OCI-LY7 (cell line): Measurements from ENCODE around the gene C20orf96.
A peak's percentile ranks its signal among the peaks of the same experiment; 100 is the strongest.

ENCODE experiments used
- CTCF ChIP-seq: fragments of 200-600 bp; sonication (generic); conservative IDR thresholded peaks from 2 replicates; pipeline ENCODE4 v1.5.1; 2014; ENCODE audit warnings: mild to moderate bottlenecking, antibody characterized with exemption, low read length, moderate library complexity, mixed read lengths
- EZH2phosphoT487 ChIP-seq: fragments of 200-600 bp; sonication (generic); IDR thresholded peaks from 2 replicates; pipeline ENCODE4 v1.6.1; 2018; ENCODE audit warnings: low read depth, borderline replicate concordance, mild to moderate bottlenecking, mixed run types, antibody characterized with exemption, low read length, moderate library complexity, mixed read lengths

GRCh38 chr20:324177-325044, 33.9 kb upstream of the C20orf96 start:
- peak; percentile 53 for TF ChIP-seq CTCF
- no peak for TF ChIP-seq EZH2phosphoT487
